Heart right ventricle (tissue), 16 donors: ENCODE results near the gene WDR81. TPM values are rescaled to one million over a fixed set of nuclear protein-coding genes. Genes with fewer than 3 reads are reported as not detected.

ENCODE experiments used
- ATAC-seq, 8 donors: fragments of 200-7000 bp; cut with Tn5 transposase; one replicate each; pipeline ENCODE4 v1.9.1; 2020; ENCODE audit warnings: mild to moderate bottlenecking in 8 of 8, moderate library complexity in 8 of 8, moderate number of reproducible peaks in 1 of 8
- DNase-seq, 2 donors: peaks; one replicate each; pipeline ENCODE4 v3.0.0-alpha.2; 2020
- H3K27ac ChIP-seq, 10 donors: fragments of 200-600 bp; sonication (generic) in 2 of 10; one replicate each; pipeline versions ENCODE4 v1.5.0 to v1.8.0; 2020 to 2022; ENCODE audit warnings: mild to moderate bottlenecking in 3 of 10
- H3K27me3 ChIP-seq, 7 donors: fragments of 200-600 bp; one replicate each; pipeline ENCODE4 v1.8.0; 2021 to 2022; ENCODE audit warnings: mild to moderate bottlenecking in 2 of 7
- H3K36me3 ChIP-seq, 9 donors: fragments of 200-600 bp; sonication (generic) in 1 of 9; one replicate each; pipeline versions ENCODE4 v1.5.0 to v1.8.0; 2020 to 2022; ENCODE audit warnings: mild to moderate bottlenecking in 2 of 9
- H3K4me1 ChIP-seq, 9 donors: fragments of 200-600 bp; sonication (generic) in 1 of 9; one replicate each; pipeline versions ENCODE4 v1.5.0 to v1.8.0; 2020 to 2022; ENCODE audit warnings: mild to moderate bottlenecking in 4 of 9
- H3K4me3 ChIP-seq, 10 donors: fragments of 200-600 bp; sonication (generic) in 2 of 10; one replicate each; pipeline versions ENCODE4 v1.5.0 to v1.8.0; 2020 to 2022; ENCODE audit warnings: mild to moderate bottlenecking in 7 of 10, moderate library complexity in 2 of 10
- H3K9me3 ChIP-seq, 11 donors: fragments of 200-600 bp in 10 of 11; sonication (generic) in 2 of 11; one replicate each; pipeline versions ENCODE4 v1.5.0 to v1.8.0; 2013 to 2022; ENCODE audit warnings: mild to moderate bottlenecking in 2 of 11, control low read depth in 1 of 11, moderate library complexity in 1 of 11
- CTCF ChIP-seq, 9 donors: fragments of 200-600 bp; sonication (generic) in 2 of 9; IDR thresholded peaks; one replicate each; pipeline versions ENCODE4 v1.5.0 to v1.8.0; 2021 to 2022; ENCODE audit warnings: antibody characterized with exemption in 9 of 9, mild to moderate bottlenecking in 5 of 9, moderate library complexity in 1 of 9
- WGBS, 2 donors: extraction: QIAGEN DNeasy Blood & Tissue Kit; methylation state at CpG; one replicate each; pipeline ENCODE4 v1.1.7; 2013; ENCODE audit warnings: inconsistent platforms in 1 of 2; 5-methylcytosine and 5-hydroxymethylcytosine counted together
- intact Hi-C, 10 donors: fragments of 100-400 bp; cut with DNase I; formaldehyde crosslinking; loops; one replicate each; pipeline versions ENCODE4 v1.11.1 to v1.14.2; 2022
- polyA plus RNA-seq, 2 donors: library from polyadenylated mRNA; stranded (reverse); fragments of 200-250 nt; gene quantifications; one replicate each; pipeline ENCODE4 v1.2.3, GENCODE V29; 2013
- total RNA-seq, 10 donors: library from RNA; stranded (reverse); fragmentation: NEBNext Ultra II Directional in 3 of 10; extraction: Animal tissue kit (Norgen Biotek cat#: 25700) in 3 of 10; gene quantifications; one replicate each; pipeline versions ENCODE4 v1.2.1 to v1.2.4, GENCODE V29; 2021 to 2023
- donor health status: Arrhythmogenic right ventricular cardiomyopathy.
- donor health status: ischemic (EF 13 %, LVEDD 7.1; RV severe dilation, severe dysfunction).
- donor health status: healthy with polysubstance abuse.
- donor health status: DM: no; HTN: yes; CAD: no.
- donor health status: DM: no; HTN: no; CAD: no.
- donor health status: ischemic (EF 25% LVEDD 6.9; RV normal size, moderate dysfunction).
- donor health status: ischemic (EF 25% LVEDD 5.7; RV mildly dilated, moderate dysfunction).
- donor health status: healthy.
- donor health status: DM: yes; HTN: yes; CAD: no.
- donor health status: Ischemic cardiomyopathy.
- donor health status: ischemic (EF 35%, LVEDD 5.7; RV mildly dilated, moderate dysfunction).
- donor health status: nonischemic (EF 11% LVEDD 7.7; RV severe dilation, severe dysfunction).
- donor health status: DM: yes; HTN: yes; CAD: no.
- donor health status: PGD.
- donor health status: ischemic (EF 29% LVEDD 5.4; RV normal size, mild dysfunction).
- donor health status: nonischemic (EF 23%, LVEDD 6.1; RV moderate dilation, normal function).

The WDR81 gene
- total and polyA plus RNA-seq, 12 donors, result 7.7 to 16.9 (median 9.2) TPM

- Histone ChIP-seq H3K9me3 (no peaks in the 10 kb centered on the region), H3K27ac (peak overlapping the region; percentile 52 to 95 (median 84)), H3K4me1 (peaks cover 21 to 85% (median 60%) of the 10 kb centered on the region in 9 donors), H3K4me3 (no peak overlapping the region), H3K36me3 (peaks cover 0 to 32% (median 4%) of the 10 kb centered on the region in 9 donors), H3K27me3 (no peaks in the 10 kb centered on the region)
- ATAC-seq (peak in 5 of 8 donors; percentile 7 to 36 (median 11)), DNase-seq (peak; percentile 55 to 64)
- WGBS, 2 donors, result 30 to 37% methylated on average over 4 of the region's 4 CpGs
- TF ChIP-seq CTCF (IDR thresholded peaks at IDR 0.05), result no peak
- intact Hi-C loops, result loop anchor here in 5 of 10 donors (2.0 to 10.0 kb wide), 7 partner anchors 43 to 211 kb away; partner anchors contain the start of gene SMYD4 (in 1 of the 5)
Observed at GRCh38 chr17:1785930-1786329, 61.4 kb downstream of the WDR81 start.

- Histone ChIP-seq H3K4me3 (peak overlapping the region in 1 of 10 donors; percentile 5), H3K27me3 (no peaks in the 10 kb centered on the region), H3K4me1 (peaks cover 21 to 77% (median 57%) of the 10 kb centered on the region in 9 donors), H3K27ac (peak overlapping the region; percentile 52 to 95 (median 84)), H3K9me3 (no peaks in the 10 kb centered on the region), H3K36me3 (peaks cover 0 to 24% (median 0%) of the 10 kb centered on the region in 9 donors)
- DNase-seq (no peak), ATAC-seq (peak in 1 of 8 donors; percentile 4)
- TF ChIP-seq CTCF (IDR thresholded peaks at IDR 0.05), result no peak
- intact Hi-C loops, result loop anchor here in 5 of 10 donors (2.0 to 10.0 kb wide), 6 partner anchors 42 to 212 kb away; partner anchors contain the start of gene SMYD4 (in 1 of the 5)
- WGBS, 2 donors, result 76 to 84% methylated on average over 7 of the region's 7 CpGs
Observed at GRCh38 chr17:1786708-1787107, 62.2 kb downstream of the WDR81 start.

GRCh38 chr17:1787301-1787902 is 62.9 kb downstream of the WDR81 start:
- no peaks in the 10 kb centered on the region for H3K9me3 ChIP-seq
- peaks cover 21 to 70% (median 56%) of the 10 kb centered on the region in 9 donors for H3K4me1 ChIP-seq
- H3K4me3 ChIP-seq, result no peak overlapping the region
- intact Hi-C loops, result loop anchor here in 5 of 10 donors (2.0 to 10.0 kb wide), 6 partner anchors 41 to 213 kb away; partner anchors contain the start of gene SMYD4 (in 1 of the 5)
- H3K27me3 ChIP-seq, result no peaks in the 10 kb centered on the region
- no peak for TF ChIP-seq CTCF (IDR thresholded peaks at IDR 0.05)
- ATAC-seq (peak; percentile 18 to 57 (median 37)), DNase-seq (peak; percentile 44 to 64)
- 68 to 75% methylated on average over 16 of the region's 16 CpGs for WGBS, 2 donors
- peaks cover 0 to 21% (median 0%) of the 10 kb centered on the region in 9 donors for H3K36me3 ChIP-seq
- peak overlapping the region; percentile 52 to 95 (median 84) for H3K27ac ChIP-seq

Other genes starting within 250 kb of the WDR81 start
- 100 to 1,000 TPM; 131 to 229 (median 179) TPM for gene MYO1C, start 232.0 kb upstream of the WDR81 start, total RNA-seq
- gene MYO1C, start 232.0 kb upstream of the WDR81 start, polyA plus RNA-seq, result 100 to 1,000 TPM; 101 to 120 TPM
- gene INPP5K, start 208.1 kb upstream of the WDR81 start, total RNA-seq, result 10 to 100 TPM; 26.8 to 41.2 (median 32.7) TPM
- gene INPP5K, start 208.1 kb upstream of the WDR81 start, polyA plus RNA-seq, result 10 to 100 TPM; 38.6 to 45.5 TPM
- gene PITPNA, start 161.9 kb upstream of the WDR81 start, total RNA-seq, result 10 to 100 TPM; 39.5 to 61.0 (median 50.6) TPM
- gene PITPNA, start 161.9 kb upstream of the WDR81 start, polyA plus RNA-seq, result 10 to 100 TPM in 1 of 2 donors, 1 to 10 TPM in 1; 8.0 to 36.9 TPM
- gene SLC43A2, start 95.9 kb upstream of the WDR81 start, total RNA-seq, result 10 to 100 TPM in 1 of 10 donors, 1 to 10 TPM in 9; 4.1 to 16.4 (median 7.0) TPM
- 1 to 10 TPM; 1.6 to 3.9 TPM for gene SLC43A2, start 95.9 kb upstream of the WDR81 start, polyA plus RNA-seq
- gene SCARF1, start 79.0 kb upstream of the WDR81 start, total RNA-seq, result 10 to 100 TPM in 7 of 10 donors, 1 to 10 TPM in 3; 7.6 to 18.8 (median 13.2) TPM
- 10 to 100 TPM; 10.2 to 22.6 TPM for gene SCARF1, start 79.0 kb upstream of the WDR81 start, polyA plus RNA-seq
- 10 to 100 TPM; 54.0 to 87.8 (median 63.2) TPM for gene RILP, start 74.8 kb upstream of the WDR81 start, total RNA-seq
- 100 to 1,000 TPM in 1 of 2 donors, 10 to 100 TPM in 1; 47.5 to 152 TPM for gene RILP, start 74.8 kb upstream of the WDR81 start, polyA plus RNA-seq
- 100 to 1,000 TPM; 137 to 205 (median 179) TPM for gene PRPF8, start 39.8 kb upstream of the WDR81 start, total RNA-seq
- gene PRPF8, start 39.8 kb upstream of the WDR81 start, polyA plus RNA-seq, result 100 to 1,000 TPM in 1 of 2 donors, 10 to 100 TPM in 1; 79.1 to 107 TPM
- gene TLCD2, start 14.3 kb upstream of the WDR81 start, total RNA-seq, result 1 to 10 TPM in 9 of 10 donors, under 1 TPM in 1; 0.96 to 6.0 (median 1.9) TPM
- 1 to 10 TPM; 1.6 to 3.2 TPM for gene TLCD2, start 14.3 kb upstream of the WDR81 start, polyA plus RNA-seq
- gene SERPINF2, start 18.2 kb downstream of the WDR81 start, total RNA-seq, result 1 to 10 TPM in 3 of 10 donors, under 1 TPM in 5, not detected in 2; 0.18 to 1.3 (median 0.41) TPM
- gene SERPINF2, start 18.2 kb downstream of the WDR81 start, polyA plus RNA-seq, result 1 to 10 TPM; 2.0 to 2.8 TPM
- gene SERPINF1, start 37.4 kb downstream of the WDR81 start, total RNA-seq, result 100 to 1,000 TPM in 4 of 10 donors, 10 to 100 TPM in 6; 26.2 to 185 (median 89.1) TPM
- gene SERPINF1, start 37.4 kb downstream of the WDR81 start, polyA plus RNA-seq, result 100 to 1,000 TPM; 181 to 247 TPM
- gene SMYD4, start 105.2 kb downstream of the WDR81 start, total RNA-seq, result 10 to 100 TPM in 4 of 10 donors, 1 to 10 TPM in 6; 7.2 to 13.5 (median 9.3) TPM
- gene SMYD4, start 105.2 kb downstream of the WDR81 start, polyA plus RNA-seq, result 1 to 10 TPM; 4.6 to 6.9 TPM
- gene RPA1, start 105.3 kb downstream of the WDR81 start, total RNA-seq, result 10 to 100 TPM; 51.1 to 96.6 (median 75.4) TPM
- 10 to 100 TPM in 1 of 2 donors, 1 to 10 TPM in 1; 7.2 to 32.3 TPM for gene RPA1, start 105.3 kb downstream of the WDR81 start, polyA plus RNA-seq